ENCODE results near the gene KRTAP12-1.
"Not testable (repeated sequence)": the region's sequence is repeated elsewhere in the genome, so short reads cannot be mapped to it uniquely, and the experiment has no call there.

The KRTAP12-1 gene

GRCh38 chr21:44700101-44701022, 18.4 kb upstream of the KRTAP12-1 start:
- in situ Hi-C loops (cut with HindIII; ENCODE audit: low pct_unique_long_range_greater_than_20kb, low sequenced_read_pairs) = no loop called here
- DNase-seq (ENCODE audit: low read depth in 1 of 2, low spot score in 1 of 2) = no peak
- no peak for TF ChIP-seq JUND (IDR thresholded peaks at IDR 0.05; ENCODE audit: low read depth)

- no peak for DNase-seq (ENCODE audit: low read depth in 1 of 2, low spot score in 1 of 2)
- TF ChIP-seq JUND (IDR thresholded peaks at IDR 0.05; ENCODE audit: low read depth) = no peak
- in situ Hi-C loops (cut with HindIII; ENCODE audit: low pct_unique_long_range_greater_than_20kb, low sequenced_read_pairs) = no loop called here
These were observed 17.6 kb upstream of the KRTAP12-1 start for GRCh38 chr21:44699502-44700001.

GRCh38 chr21:44697811-44698734, 16.1 kb upstream of the KRTAP12-1 start:
- no peak for TF ChIP-seq JUND (IDR thresholded peaks at IDR 0.05; ENCODE audit: low read depth)
- no peak for DNase-seq (ENCODE audit: low read depth in 1 of 2, low spot score in 1 of 2)
- in situ Hi-C loops (cut with HindIII; ENCODE audit: low pct_unique_long_range_greater_than_20kb, low sequenced_read_pairs) = no loop called here

- in situ Hi-C loops (cut with HindIII; ENCODE audit: low pct_unique_long_range_greater_than_20kb, low sequenced_read_pairs); DNase-seq (ENCODE audit: low read depth in 1 of 2, low spot score in 1 of 2): not testable (repeated sequence)
These were observed 15.3 kb upstream of the KRTAP12-1 start, which contains the start of gene KRTAP10-12 for GRCh38 chr21:44697172-44697810. Gene KRTAP10-12, plus strand, starts transcription at chr21:44697172. Its CDS starts 30 bp downstream, at chr21:44697202.

GRCh38 chr21:44696572-44696971, 14.6 kb upstream of the KRTAP12-1 start:
- TF ChIP-seq JUND (IDR thresholded peaks at IDR 0.05; ENCODE audit: low read depth) = no peak
- in situ Hi-C loops (cut with HindIII; ENCODE audit: low pct_unique_long_range_greater_than_20kb, low sequenced_read_pairs) = no loop called here
- DNase-seq (ENCODE audit: low read depth in 1 of 2, low spot score in 1 of 2) = no peak

GRCh38 chr21:44695641-44696040, 13.7 kb upstream of the KRTAP12-1 start:
- TF ChIP-seq JUND (IDR thresholded peaks at IDR 0.05; ENCODE audit: low read depth) = no peak
- in situ Hi-C loops (cut with HindIII; ENCODE audit: low pct_unique_long_range_greater_than_20kb, low sequenced_read_pairs) = no loop called here

GRCh38 chr21:44695184-44695583, 13.2 kb upstream of the KRTAP12-1 start:
- in situ Hi-C loops (cut with HindIII; ENCODE audit: low pct_unique_long_range_greater_than_20kb, low sequenced_read_pairs) = no loop called here
- TF ChIP-seq JUND (IDR thresholded peaks at IDR 0.05; ENCODE audit: low read depth) = no peak
- DNase-seq (ENCODE audit: low read depth in 1 of 2, low spot score in 1 of 2) = no peak

More at GRCh38 chr21:44695641-44696040, 13.7 kb upstream of the KRTAP12-1 start:
- no peak for DNase-seq (ENCODE audit: low read depth in 1 of 2, low spot score in 1 of 2)

- DNase-seq (ENCODE audit: low read depth in 1 of 2, low spot score in 1 of 2) = no peak
- no peak for TF ChIP-seq JUND (IDR thresholded peaks at IDR 0.05; ENCODE audit: low read depth)
- in situ Hi-C loops (cut with HindIII; ENCODE audit: low pct_unique_long_range_greater_than_20kb, low sequenced_read_pairs) = no loop called here
These were observed 12.8 kb upstream of the KRTAP12-1 start for GRCh38 chr21:44694776-44695175.

GRCh38 chr21:44692798-44693512, 11.0 kb upstream of the KRTAP12-1 start:
- DNase-seq (ENCODE audit: low read depth in 1 of 2, low spot score in 1 of 2) = no peak
- in situ Hi-C loops (cut with HindIII; ENCODE audit: low pct_unique_long_range_greater_than_20kb, low sequenced_read_pairs) = no loop called here
- no peak for TF ChIP-seq JUND (IDR thresholded peaks at IDR 0.05; ENCODE audit: low read depth)

- in situ Hi-C loops (cut with HindIII; ENCODE audit: low pct_unique_long_range_greater_than_20kb, low sequenced_read_pairs) = no loop called here
- TF ChIP-seq JUND (IDR thresholded peaks at IDR 0.05; ENCODE audit: low read depth) = no peak
- no peak for DNase-seq (ENCODE audit: low read depth in 1 of 2, low spot score in 1 of 2)
These were observed 9.7 kb upstream of the KRTAP12-1 start for GRCh38 chr21:44691686-44692085.

- in situ Hi-C loops (cut with HindIII; ENCODE audit: low pct_unique_long_range_greater_than_20kb, low sequenced_read_pairs); DNase-seq (ENCODE audit: low read depth in 1 of 2, low spot score in 1 of 2): not testable (repeated sequence)
These were observed 7.8 kb upstream of the KRTAP12-1 start for GRCh38 chr21:44689740-44690139.

GRCh38 chr21:44687671-44688070, 5.7 kb upstream of the KRTAP12-1 start:
- TF ChIP-seq JUND (IDR thresholded peaks at IDR 0.05; ENCODE audit: low read depth) = no peak
- no peak for DNase-seq (ENCODE audit: low read depth in 1 of 2, low spot score in 1 of 2)

More at GRCh38 chr21:44687671-44688070, 5.7 kb upstream of the KRTAP12-1 start:
- in situ Hi-C loops (cut with HindIII; ENCODE audit: low pct_unique_long_range_greater_than_20kb, low sequenced_read_pairs) = no loop called here

Measured in T47D (cell line).